Suprapubic skin (tissue), 4 donors: Measurements from ENCODE around the gene HDGF.

Experiments
- POLR2A ChIP-seq, 2 donors: fragments of 450-650 bp; IDR thresholded peaks; one replicate each; pipeline ENCODE4 v1.6.1; 2017; ENCODE audit warnings: antibody characterized with exemption in 2 of 2, mild to moderate bottlenecking in 2 of 2, moderate library complexity in 2 of 2
- POLR2AphosphoS5 ChIP-seq, 3 donors: sonication (generic); formaldehyde crosslinking; IDR thresholded peaks; one replicate each; pipeline ENCODE4 v1.6.1; 2017; ENCODE audit warnings: antibody characterized with exemption in 3 of 3
- TF ChIP-seq, protein P1 (sequence below), 2 donors: fragments of 200-600 bp in 1 of 2; fragments of 450-650 bp in 1 of 2; sonication (generic) in 1 of 2; IDR thresholded peaks; one replicate each; pipeline ENCODE4 v1.5.1; 2016 to 2019; ENCODE audit warnings: antibody characterized with exemption in 2 of 2, mild to moderate bottlenecking in 1 of 2, moderate library complexity in 1 of 2

DNA sequence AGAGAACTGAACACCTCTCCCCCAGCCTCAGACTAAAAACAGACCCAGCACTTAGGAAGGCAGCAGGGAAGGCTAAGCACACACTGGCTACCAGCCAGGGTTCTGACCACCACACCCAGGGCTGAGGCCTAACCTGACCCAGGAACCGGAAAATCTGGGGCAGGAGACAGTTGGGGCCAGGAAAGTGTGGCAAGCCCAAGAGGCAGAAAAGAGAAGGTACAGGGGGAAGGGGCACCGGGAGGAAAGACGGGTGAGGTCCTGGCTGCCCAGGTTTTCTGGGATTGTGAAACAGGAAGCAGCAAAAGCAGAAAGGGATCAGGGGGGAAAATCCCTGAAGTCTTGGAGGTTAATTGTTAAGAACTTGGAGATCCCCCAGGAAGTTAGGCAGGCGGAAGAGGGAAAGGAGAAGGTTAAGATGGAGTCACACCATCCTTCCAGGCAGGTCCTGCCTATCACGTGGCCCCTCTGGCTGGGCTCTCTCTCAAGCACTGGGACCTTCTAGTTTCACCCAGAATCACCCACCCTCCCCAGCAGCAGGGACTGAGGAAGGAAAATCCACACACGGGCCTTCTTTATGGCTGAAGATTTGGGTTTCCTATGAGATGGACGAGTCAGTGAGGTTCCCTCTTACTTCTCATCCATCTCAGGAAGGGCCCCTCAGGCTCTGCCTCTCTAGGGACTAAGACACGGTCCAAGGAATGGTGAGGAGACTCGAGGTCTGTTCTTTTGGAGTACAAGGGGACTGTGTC is 2.6 kb downstream of the HDGF start:
- TF ChIP-seq, protein P1, sequence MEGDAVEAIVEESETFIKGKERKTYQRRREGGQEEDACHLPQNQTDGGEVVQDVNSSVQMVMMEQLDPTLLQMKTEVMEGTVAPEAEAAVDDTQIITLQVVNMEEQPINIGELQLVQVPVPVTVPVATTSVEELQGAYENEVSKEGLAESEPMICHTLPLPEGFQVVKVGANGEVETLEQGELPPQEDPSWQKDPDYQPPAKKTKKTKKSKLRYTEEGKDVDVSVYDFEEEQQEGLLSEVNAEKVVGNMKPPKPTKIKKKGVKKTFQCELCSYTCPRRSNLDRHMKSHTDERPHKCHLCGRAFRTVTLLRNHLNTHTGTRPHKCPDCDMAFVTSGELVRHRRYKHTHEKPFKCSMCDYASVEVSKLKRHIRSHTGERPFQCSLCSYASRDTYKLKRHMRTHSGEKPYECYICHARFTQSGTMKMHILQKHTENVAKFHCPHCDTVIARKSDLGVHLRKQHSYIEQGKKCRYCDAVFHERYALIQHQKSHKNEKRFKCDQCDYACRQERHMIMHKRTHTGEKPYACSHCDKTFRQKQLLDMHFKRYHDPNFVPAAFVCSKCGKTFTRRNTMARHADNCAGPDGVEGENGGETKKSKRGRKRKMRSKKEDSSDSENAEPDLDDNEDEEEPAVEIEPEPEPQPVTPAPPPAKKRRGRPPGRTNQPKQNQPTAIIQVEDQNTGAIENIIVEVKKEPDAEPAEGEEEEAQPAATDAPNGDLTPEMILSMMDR (IDR thresholded peaks at IDR 0.05): no peak
- TF ChIP-seq POLR2A (IDR thresholded peaks at IDR 0.05) (no peak), POLR2AphosphoS5 (IDR thresholded peaks at IDR 0.05) (no peak)
